Activated CD8-positive, alpha-beta T cell treated with anti-CD3 and anti-CD28 coated beads for 36 hours (primary cell): ENCODE results near the gene TNIP1. TPM values are rescaled to one million over a fixed set of nuclear protein-coding genes. Genes with fewer than 3 reads are reported as not detected.

ENCODE experiments used
- ATAC-seq: fragments of 200-7000 bp; cut with Tn5 transposase; one replicate; pipeline ENCODE4 v1.10.0; 2021; ENCODE audit warnings: mild to moderate bottlenecking, moderate library complexity
- CTCF ChIA-PET: fragments of 350-600 bp; sonication (Branson Sonifier 250); formaldehyde crosslinking; loops from one replicate; lab custom pipeline; 2021; ENCODE audit warnings: antibody characterized with exemption; lab: Charles Lee
- POLR2A ChIA-PET: fragments of 350-600 bp; sonication (Branson Sonifier 250); formaldehyde crosslinking; loops from one replicate; lab custom pipeline; 2021; ENCODE audit warnings: antibody characterized with exemption; lab: Charles Lee
- DNase-seq: peaks from one replicate; pipeline ENCODE4 v3.0.0-alpha.2; 2020
- H3K27ac Mint-ChIP-seq: one replicate; pipeline ENCODE4 v1.8.0; 2021; ENCODE audit warnings: mild to moderate bottlenecking, mixed read lengths
- H3K27me3 Mint-ChIP-seq: one replicate; pipeline ENCODE4 v1.8.0; 2021; ENCODE audit warnings: mixed read lengths
- H3K36me3 Mint-ChIP-seq: one replicate; pipeline ENCODE4 v1.8.0; 2021; ENCODE audit warnings: low read depth, mixed read lengths
- H3K4me1 Mint-ChIP-seq: one replicate; pipeline ENCODE4 v1.8.0; 2021; ENCODE audit warnings: low read depth, mixed read lengths
- H3K4me3 Mint-ChIP-seq: one replicate; pipeline ENCODE4 v1.8.0; 2021; ENCODE audit warnings: mild to moderate bottlenecking, moderate library complexity, mixed read lengths
- H3K9me3 Mint-ChIP-seq: one replicate; pipeline ENCODE4 v1.8.0; 2021; ENCODE audit warnings: mixed read lengths
- intact Hi-C: fragments of 100-400 bp; cut with micrococcal nuclease; formaldehyde crosslinking; loops from one replicate; pipeline ENCODE4 v1.10.0; 2022
- total RNA-seq, 2 experiments: library from RNA; stranded (reverse); gene quantifications; one replicate each; pipeline ENCODE4 v1.2.3, GENCODE V29; 2021
- TF ChIP-seq, protein P1 (sequence below): fragments of 200-600 bp; IDR thresholded peaks from one replicate; pipeline ENCODE4 v1.8.0; 2022; ENCODE audit warnings: antibody characterized with exemption, mild to moderate bottlenecking

TNIP1 gene
- total RNA-seq, 2 experiments from 2014 or later, result 222 TPM

DNA sequence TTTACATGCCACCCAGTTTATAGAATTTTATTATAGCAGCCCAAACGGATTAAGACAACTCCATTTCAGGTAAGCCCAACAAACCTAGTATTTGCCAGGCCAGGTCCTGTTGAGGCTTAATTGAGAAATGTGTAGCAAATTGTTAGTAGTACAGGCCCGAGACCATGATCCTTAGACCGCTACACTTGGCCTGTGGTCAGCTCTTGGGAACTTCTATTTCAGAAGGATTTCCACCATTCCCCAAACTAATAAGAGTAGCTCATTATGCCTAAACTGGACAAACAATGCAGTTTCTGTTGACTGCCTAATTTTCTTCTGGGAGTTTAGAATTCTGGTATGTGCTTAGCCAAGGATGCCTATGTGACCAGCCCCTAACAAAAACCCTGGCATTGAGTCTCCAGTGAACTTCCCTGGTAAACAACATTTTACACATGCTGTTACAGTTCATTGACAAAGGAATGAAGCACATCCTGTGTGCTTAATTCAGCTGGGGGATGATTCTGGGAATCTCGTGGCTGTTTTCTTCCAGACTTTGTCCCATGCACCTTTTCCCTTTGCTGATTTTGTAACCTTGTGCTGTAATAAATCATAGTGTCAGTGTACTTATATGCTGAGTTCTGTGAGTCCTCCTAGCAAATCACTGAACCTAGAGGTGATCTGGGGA is 66.0 kb downstream of the TNIP1 start:
- ChIA-PET CTCF (no interaction called here), POLR2A (interaction anchor here (0.6 kb wide), 1 partner anchor 235 kb away, joined by 3 read pairs; no protein-coding TSS in a partner anchor)
- Mint-ChIP-seq H3K27me3 (no peaks in the 10 kb centered on the region), H3K4me1 (peaks cover 5% of the 10 kb centered on the region), H3K36me3 (no peaks in the 10 kb centered on the region), H3K27ac (no peak overlapping the region), H3K4me3 (no peak overlapping the region), H3K9me3 (no peaks in the 10 kb centered on the region)
- intact Hi-C loops, result no loop called here
- TF ChIP-seq, protein P1, sequence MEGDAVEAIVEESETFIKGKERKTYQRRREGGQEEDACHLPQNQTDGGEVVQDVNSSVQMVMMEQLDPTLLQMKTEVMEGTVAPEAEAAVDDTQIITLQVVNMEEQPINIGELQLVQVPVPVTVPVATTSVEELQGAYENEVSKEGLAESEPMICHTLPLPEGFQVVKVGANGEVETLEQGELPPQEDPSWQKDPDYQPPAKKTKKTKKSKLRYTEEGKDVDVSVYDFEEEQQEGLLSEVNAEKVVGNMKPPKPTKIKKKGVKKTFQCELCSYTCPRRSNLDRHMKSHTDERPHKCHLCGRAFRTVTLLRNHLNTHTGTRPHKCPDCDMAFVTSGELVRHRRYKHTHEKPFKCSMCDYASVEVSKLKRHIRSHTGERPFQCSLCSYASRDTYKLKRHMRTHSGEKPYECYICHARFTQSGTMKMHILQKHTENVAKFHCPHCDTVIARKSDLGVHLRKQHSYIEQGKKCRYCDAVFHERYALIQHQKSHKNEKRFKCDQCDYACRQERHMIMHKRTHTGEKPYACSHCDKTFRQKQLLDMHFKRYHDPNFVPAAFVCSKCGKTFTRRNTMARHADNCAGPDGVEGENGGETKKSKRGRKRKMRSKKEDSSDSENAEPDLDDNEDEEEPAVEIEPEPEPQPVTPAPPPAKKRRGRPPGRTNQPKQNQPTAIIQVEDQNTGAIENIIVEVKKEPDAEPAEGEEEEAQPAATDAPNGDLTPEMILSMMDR, result no peak
- no peak for DNase-seq
- no peak for ATAC-seq

DNA sequence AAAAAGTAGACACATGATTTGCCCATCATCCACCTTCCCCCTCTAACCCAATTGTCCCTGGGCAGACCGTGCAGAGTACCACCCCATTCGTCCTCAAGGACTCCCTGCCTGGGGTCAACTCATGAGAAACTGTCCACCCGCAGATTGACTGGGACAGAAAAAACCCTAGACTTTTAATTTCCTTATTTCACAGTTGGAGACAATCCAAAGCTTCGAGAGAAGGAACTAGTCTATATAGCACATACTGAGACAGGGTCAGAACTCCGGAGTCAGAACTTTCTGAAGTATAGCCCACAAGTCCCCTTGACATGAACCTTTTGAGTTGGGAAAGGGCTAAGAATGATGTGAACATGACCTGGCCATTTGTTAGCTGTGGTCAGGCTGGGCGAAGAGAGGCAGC is 68.0 kb downstream of the TNIP1 start:
- CTCF ChIA-PET, result interaction anchor here (1.2 to 1.3 kb wide), 3 partner anchors 35 to 152 kb away, joined by 3 to 4 read pairs (median 3); no protein-coding TSS in a partner anchor

DNA sequence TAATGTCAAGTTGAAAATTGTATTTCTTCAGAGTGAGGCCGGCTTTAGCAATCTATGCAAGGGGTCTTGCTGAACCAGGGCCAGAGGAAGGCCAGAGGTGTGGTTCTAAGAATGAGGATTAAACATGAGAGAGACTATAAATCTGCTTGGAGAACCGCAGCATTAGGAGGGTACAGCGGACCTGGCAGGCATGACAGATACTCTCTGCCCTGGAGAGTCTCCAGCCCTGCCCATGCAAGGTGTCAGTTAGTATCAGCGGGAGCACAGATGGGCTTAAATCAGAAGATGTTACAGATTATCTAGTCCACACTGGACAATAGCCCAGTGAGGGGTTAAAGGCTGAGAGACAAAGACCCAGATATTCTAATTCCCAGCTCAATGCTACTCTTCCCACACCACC is 71.9 kb downstream of the TNIP1 start:
- H3K36me3 Mint-ChIP-seq, result no peaks in the 10 kb centered on the region
- H3K9me3 Mint-ChIP-seq, result no peaks in the 10 kb centered on the region
- TF ChIP-seq, protein P1, result no peak
- no peaks in the 10 kb centered on the region for H3K4me1 Mint-ChIP-seq
- no peak overlapping the region for H3K4me3 Mint-ChIP-seq
- CTCF ChIA-PET, result no interaction called here
- H3K27ac Mint-ChIP-seq, result no peak overlapping the region
- H3K27me3 Mint-ChIP-seq, result no peaks in the 10 kb centered on the region
- intact Hi-C loops, result no loop called here
- ATAC-seq (no peak), DNase-seq (no peak)
- POLR2A ChIA-PET, result no interaction called here

More for the DNA sequence above, 68.0 kb downstream of the TNIP1 start:
- POLR2A ChIA-PET, result interaction anchor here (0.9 kb wide), 1 partner anchor 13 kb away, joined by 3 read pairs; no protein-coding TSS in a partner anchor
- Mint-ChIP-seq H3K4me3 (no peak overlapping the region), H3K27ac (no peak overlapping the region), H3K27me3 (no peaks in the 10 kb centered on the region), H3K36me3 (no peaks in the 10 kb centered on the region), H3K9me3 (no peaks in the 10 kb centered on the region), H3K4me1 (no peaks in the 10 kb centered on the region)
- no peak for ATAC-seq
- intact Hi-C loops, result no loop called here
- no peak for DNase-seq
- TF ChIP-seq, protein P1, result no peak

DNA sequence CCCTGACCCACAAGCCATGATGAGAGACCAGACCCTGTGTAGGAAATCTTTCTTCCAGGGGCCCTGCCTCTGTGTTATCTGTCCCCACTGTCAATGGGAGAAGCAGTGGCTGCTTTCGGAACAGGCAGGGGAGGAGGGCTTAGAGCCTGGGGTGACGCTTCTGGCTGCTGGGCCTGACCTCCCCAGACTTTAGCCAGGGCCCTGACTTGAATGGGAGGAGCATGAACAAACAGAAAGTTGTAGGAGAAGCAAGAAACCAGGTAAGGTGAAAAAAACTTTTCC is 72.7 kb downstream of the TNIP1 start:
- ATAC-seq (no peak), DNase-seq (no peak)
- Mint-ChIP-seq H3K36me3 (no peaks in the 10 kb centered on the region), H3K4me3 (no peak overlapping the region), H3K9me3 (no peaks in the 10 kb centered on the region), H3K27ac (no peak overlapping the region), H3K27me3 (no peaks in the 10 kb centered on the region), H3K4me1 (no peaks in the 10 kb centered on the region)
- TF ChIP-seq, protein P1, result no peak
- intact Hi-C loops, result no loop called here
- ChIA-PET POLR2A (no interaction called here), CTCF (no interaction called here)

DNA sequence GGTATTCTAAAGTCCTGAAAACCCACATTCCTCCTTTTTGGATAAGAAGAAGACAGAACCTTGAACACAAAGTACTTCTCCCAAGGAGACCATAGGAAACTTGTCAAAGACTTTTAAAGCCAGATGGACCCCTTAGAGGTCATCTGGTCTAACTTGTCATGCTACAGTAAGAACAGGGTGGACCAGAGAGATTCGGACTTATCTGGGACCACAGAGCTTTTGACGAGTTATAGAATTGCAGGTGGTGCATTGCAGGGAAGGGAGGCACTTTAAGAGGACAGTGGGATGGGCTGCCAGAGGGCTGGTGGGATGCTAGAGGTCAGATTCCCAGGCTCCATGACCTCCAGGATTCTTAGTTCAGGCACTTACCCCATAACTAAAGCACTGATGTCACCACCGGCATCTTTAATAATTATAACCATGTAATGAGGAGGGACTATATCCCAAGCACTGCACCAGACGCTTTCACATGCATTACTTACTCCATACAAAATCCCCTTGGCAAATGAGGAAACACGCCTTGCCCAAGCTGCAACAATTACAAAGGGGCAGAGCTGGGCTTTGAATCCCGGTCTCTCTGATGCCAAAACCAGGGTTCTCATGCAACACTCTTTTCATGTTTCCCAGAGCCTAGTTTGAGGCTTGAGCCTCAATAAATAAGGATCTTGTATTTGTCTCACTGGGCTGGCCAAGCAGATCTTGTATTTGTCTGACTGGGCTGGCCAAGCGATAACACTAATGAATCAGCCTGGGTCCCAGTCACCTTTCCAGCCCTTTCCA is 73.2 kb downstream of the TNIP1 start:
- TF ChIP-seq, protein P1, result no peak
- Mint-ChIP-seq H3K4me1 (no peaks in the 10 kb centered on the region), H3K27me3 (no peaks in the 10 kb centered on the region), H3K4me3 (no peak overlapping the region), H3K9me3 (no peaks in the 10 kb centered on the region), H3K36me3 (no peaks in the 10 kb centered on the region), H3K27ac (no peak overlapping the region)
- DNase-seq (no peak), ATAC-seq (no peak)
- POLR2A ChIA-PET, result no interaction called here
- CTCF ChIA-PET, result no interaction called here
- intact Hi-C loops, result no loop called here
